OCI-LY7 (cell line): ENCODE measurements around the gene NCAM1. TPM values are rescaled to one million over a fixed set of nuclear protein-coding genes. Genes with fewer than 3 reads are reported as not detected.
A peak's percentile ranks its signal among the peaks of the same experiment; 100 is the strongest.

Experiments
- BruUV-seq: library from RNA; stranded (reverse); fragments of 400-500 nt; replicated peaks from 2 replicates; lab custom pipeline; 2021; lab: Mats Ljungman, UMichigan
- CTCF ChIA-PET: fragments of 300-600 bp; sonication (Branson Sonifier 250); formaldehyde crosslinking; loops from one replicate; lab custom pipeline; 2022; ENCODE audit warnings: antibody characterized with exemption; ENCODE audit not compliant: unreplicated experiment; lab: Charles Lee
- POLR2A ChIA-PET: fragments of 300-600 bp; sonication (Branson Sonifier 250); formaldehyde crosslinking; loops from one replicate; lab custom pipeline; 2022; ENCODE audit warnings: antibody characterized with exemption; lab: Charles Lee
- DNase-seq: peaks from one replicate; pipeline ENCODE4 v3.0.0-alpha.2; 2015; ENCODE audit warnings: low spot score
- H2AFZ ChIP-seq: fragments of 200-600 bp; sonication (generic), shearing (Covaris generic); 2 replicates; pipeline ENCODE4 v1.6.1; 2014; ENCODE audit warnings: mild to moderate bottlenecking, antibody characterized with exemption, low read length, moderate library complexity
- H3K27ac ChIP-seq: fragments of 200-600 bp; sonication (generic); 2 replicates; pipeline ENCODE4 v1.5.1; 2014; ENCODE audit warnings: mixed run types, low read depth, mild to moderate bottlenecking, moderate library complexity, low read length, inconsistent platforms; ENCODE audit not compliant: poor library complexity, severe bottlenecking
- H3K36me3 ChIP-seq: fragments of 200-600 bp; sonication (generic); 2 replicates; pipeline ENCODE4 v1.6.1; 2014; ENCODE audit warnings: mild to moderate bottlenecking, antibody characterized with exemption, low read length, moderate library complexity, mixed read lengths; ENCODE audit not compliant: insufficient read depth
- H3K4me1 ChIP-seq: fragments of 200-600 bp; sonication (generic); 2 replicates; pipeline ENCODE4 v1.5.1; 2014; ENCODE audit warnings: mild to moderate bottlenecking, low read length; ENCODE audit not compliant: insufficient read depth, poor library complexity, severe bottlenecking
- H3K4me2 ChIP-seq: fragments of 200-600 bp; sonication (generic); 2 replicates; pipeline ENCODE4 v1.6.1; 2014; ENCODE audit warnings: mild to moderate bottlenecking, low read length
- H3K4me3 ChIP-seq: fragments of 200-600 bp; sonication (generic); 2 replicates; pipeline ENCODE4 v1.5.1; 2014; ENCODE audit warnings: mild to moderate bottlenecking, low read depth, low read length; ENCODE audit not compliant: poor library complexity, severe bottlenecking
- H3K79me2 ChIP-seq: fragments of 200-600 bp; sonication (generic); 2 replicates; pipeline ENCODE4 v1.6.1; 2016; ENCODE audit warnings: low read depth, mild to moderate bottlenecking, low read length, moderate library complexity, mixed read lengths; ENCODE audit not compliant: insufficient read depth
- H3K9me2 ChIP-seq: fragments of 200-600 bp; sonication (generic); 2 replicates; pipeline ENCODE4 v1.6.1; 2016; ENCODE audit warnings: mild to moderate bottlenecking, low read length, mixed read lengths; ENCODE audit not compliant: insufficient read depth
- H3K9me3 ChIP-seq: fragments of 200-600 bp; sonication (generic); 2 replicates; pipeline ENCODE4 v1.6.1; 2014; ENCODE audit warnings: mild to moderate bottlenecking, mixed run types, low read length, mixed read lengths
- H4K20me1 ChIP-seq: fragments of 200-600 bp; sonication (generic); 2 replicates; pipeline ENCODE4 v1.6.1; 2014; ENCODE audit warnings: mild to moderate bottlenecking, antibody characterized with exemption, low read length, moderate library complexity, mixed read lengths; ENCODE audit not compliant: insufficient read depth
- CTCF ChIP-seq: fragments of 200-600 bp; sonication (generic); conservative IDR thresholded peaks from 2 replicates; pipeline ENCODE4 v1.5.1; 2014; ENCODE audit warnings: mild to moderate bottlenecking, antibody characterized with exemption, low read length, moderate library complexity, mixed read lengths
- EZH2phosphoT487 ChIP-seq: fragments of 200-600 bp; sonication (generic); IDR thresholded peaks from 2 replicates; pipeline ENCODE4 v1.6.1; 2018; ENCODE audit warnings: low read depth, borderline replicate concordance, mild to moderate bottlenecking, mixed run types, antibody characterized with exemption, low read length, moderate library complexity, mixed read lengths
- intact Hi-C: fragments of 100-400 bp; cut with micrococcal nuclease; formaldehyde crosslinking; loops from one replicate; pipeline ENCODE4 v1.10.0; 2022; ENCODE audit not compliant: unreplicated experiment
- total RNA-seq, 2 experiments: library from RNA; depleted of rRNA in 1 of 2; stranded (reverse); fragments of >200 nt in 1 of 2; shearing (Covaris generic) in 1 of 2; gene quantifications; 2 replicates each; pipeline ENCODE4 v1.2.3, GENCODE V29; 2014 to 2022

Gene NCAM1
- total RNA-seq, 2 experiments from 2014 or later: not detected

- no peak overlapping the region for H2AFZ ChIP-seq
- no peak overlapping the region for H3K4me2 ChIP-seq
- no peak for DNase-seq
- H4K20me1 ChIP-seq: no peaks in the 10 kb centered on the region
- H3K27ac ChIP-seq: no peak overlapping the region
- H3K79me2 ChIP-seq: no peaks in the 10 kb centered on the region
- H3K4me1 ChIP-seq: no peaks in the 10 kb centered on the region
- H3K9me2 ChIP-seq: no peaks in the 10 kb centered on the region
- POLR2A ChIA-PET: interaction anchor here (0.5 kb wide), 1 partner anchor 863 kb away, joined by 3 read pairs; no protein-coding TSS in a partner anchor
- TF ChIP-seq EZH2phosphoT487: no peak
- H3K36me3 ChIP-seq: no peaks in the 10 kb centered on the region
- no peak overlapping the region for H3K4me3 ChIP-seq
- BruUV-seq: no TSS peak
- intact Hi-C loops: loop anchor here (5.0 kb wide), 1 partner anchor 489 kb away; no protein-coding TSS in a partner anchor
- H3K9me3 ChIP-seq: no peaks in the 10 kb centered on the region
- CTCF ChIA-PET: no interaction called here
Observed at GRCh38 chr11:113308601-113309000, 347.4 kb downstream of the NCAM1 start.

- no peak for DNase-seq
- BruUV-seq: no TSS peak
- Histone ChIP-seq H3K9me2 (no peaks in the 10 kb centered on the region), H3K4me2 (no peak overlapping the region), H3K9me3 (no peaks in the 10 kb centered on the region), H3K27ac (no peak overlapping the region), H3K4me3 (no peak overlapping the region), H3K4me1 (peaks cover 3% of the 10 kb centered on the region), H4K20me1 (no peaks in the 10 kb centered on the region), H3K79me2 (no peaks in the 10 kb centered on the region), H3K36me3 (no peaks in the 10 kb centered on the region), H2AFZ (no peak overlapping the region)
- TF ChIP-seq CTCF (no peak), EZH2phosphoT487 (no peak)
- intact Hi-C loops: no loop called here
- POLR2A ChIA-PET: no interaction called here
- CTCF ChIA-PET: no interaction called here
Observed at GRCh38 chr11:113311536-113311935, 350.3 kb downstream of the NCAM1 start.

- H3K36me3 ChIP-seq: no peaks in the 10 kb centered on the region
- H3K9me3 ChIP-seq: no peaks in the 10 kb centered on the region
- no TSS peak for BruUV-seq
- ChIA-PET POLR2A (no interaction called here), CTCF (interaction anchor here (0.6 kb wide), 2 partner anchors 501 to 1681 kb away, joined by 3 read pairs; no protein-coding TSS in a partner anchor)
- peaks cover 3% of the 10 kb centered on the region for H3K4me1 ChIP-seq
- intact Hi-C loops: no loop called here
- H3K79me2 ChIP-seq: no peaks in the 10 kb centered on the region
- no peaks in the 10 kb centered on the region for H4K20me1 ChIP-seq
- DNase-seq: no peak
- TF ChIP-seq EZH2phosphoT487 (no peak), CTCF (no peak)
- no peak overlapping the region for H3K27ac ChIP-seq
- H3K4me2 ChIP-seq: peak overlapping the region; percentile 57
- H2AFZ ChIP-seq: peak overlapping the region; percentile 75
- H3K9me2 ChIP-seq: no peaks in the 10 kb centered on the region
- peak overlapping the region; percentile 72 for H3K4me3 ChIP-seq
Observed at GRCh38 chr11:113313601-113314000, 352.4 kb downstream of the NCAM1 start.
